ENCODE data around the gene ID2.
A peak's percentile ranks its signal among the peaks of the same experiment; 100 is the strongest.

Gene ID2

DNA sequence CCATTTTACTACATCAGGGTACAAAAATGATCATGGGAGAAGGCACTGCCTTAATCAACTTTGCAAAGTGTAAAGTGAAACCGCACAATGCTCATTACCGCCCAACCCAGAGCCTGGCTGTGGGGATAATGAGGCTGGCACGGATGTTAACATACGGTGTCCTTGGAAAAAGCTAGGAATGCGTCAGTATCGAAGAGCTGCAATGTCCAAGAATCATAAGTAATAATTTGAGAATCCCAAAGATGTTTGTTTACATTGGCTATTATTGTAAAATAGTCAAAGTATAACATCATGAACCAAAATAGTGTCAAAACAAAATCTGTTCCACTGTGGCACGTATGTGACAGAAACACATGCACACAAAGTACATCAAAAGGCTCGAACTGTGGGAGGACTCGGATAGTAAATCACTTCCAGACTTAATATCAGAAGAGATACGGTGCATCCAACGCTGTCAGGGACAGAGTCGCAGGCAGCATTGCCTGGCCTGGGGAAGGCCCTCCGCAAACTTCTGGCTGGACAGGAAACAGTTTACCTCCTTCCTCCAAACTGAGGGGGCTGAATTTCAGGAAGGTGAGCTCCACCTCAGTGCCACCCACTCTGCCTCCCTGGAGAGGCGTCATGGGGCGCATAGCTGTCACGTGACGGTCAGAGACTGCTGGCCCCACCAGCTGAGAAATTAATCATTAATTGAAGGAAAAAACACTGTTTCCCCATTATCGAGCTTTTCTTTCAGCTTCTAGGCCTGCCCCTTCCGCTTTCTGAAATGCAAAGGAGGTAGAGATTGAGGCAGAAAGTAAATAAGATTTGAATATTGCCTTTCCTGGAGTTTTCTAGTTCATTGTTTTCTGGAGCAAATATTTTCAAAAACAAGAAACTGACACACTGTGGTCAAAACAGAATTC is 1.8 kb upstream of the ID2 start:
- DNase-seq (no peak), ATAC-seq (replicated peaks) (no peak)
- H3K27me3 Mint-ChIP-seq = peaks cover 58 to 77% of the 10 kb centered on the region in 2 donors
- peaks cover 9 to 27% of the 10 kb centered on the region in 2 donors for H3K36me3 Mint-ChIP-seq
- peak overlapping the region; percentile 84 to 85 for H3K4me3 Mint-ChIP-seq
- H3K4me1 Mint-ChIP-seq = peaks cover 37 to 71% of the 10 kb centered on the region in 2 donors
- peak overlapping the region; percentile 85 for H3K27ac Mint-ChIP-seq
- no peaks in the 10 kb centered on the region for H3K9me3 Mint-ChIP-seq

DNA sequence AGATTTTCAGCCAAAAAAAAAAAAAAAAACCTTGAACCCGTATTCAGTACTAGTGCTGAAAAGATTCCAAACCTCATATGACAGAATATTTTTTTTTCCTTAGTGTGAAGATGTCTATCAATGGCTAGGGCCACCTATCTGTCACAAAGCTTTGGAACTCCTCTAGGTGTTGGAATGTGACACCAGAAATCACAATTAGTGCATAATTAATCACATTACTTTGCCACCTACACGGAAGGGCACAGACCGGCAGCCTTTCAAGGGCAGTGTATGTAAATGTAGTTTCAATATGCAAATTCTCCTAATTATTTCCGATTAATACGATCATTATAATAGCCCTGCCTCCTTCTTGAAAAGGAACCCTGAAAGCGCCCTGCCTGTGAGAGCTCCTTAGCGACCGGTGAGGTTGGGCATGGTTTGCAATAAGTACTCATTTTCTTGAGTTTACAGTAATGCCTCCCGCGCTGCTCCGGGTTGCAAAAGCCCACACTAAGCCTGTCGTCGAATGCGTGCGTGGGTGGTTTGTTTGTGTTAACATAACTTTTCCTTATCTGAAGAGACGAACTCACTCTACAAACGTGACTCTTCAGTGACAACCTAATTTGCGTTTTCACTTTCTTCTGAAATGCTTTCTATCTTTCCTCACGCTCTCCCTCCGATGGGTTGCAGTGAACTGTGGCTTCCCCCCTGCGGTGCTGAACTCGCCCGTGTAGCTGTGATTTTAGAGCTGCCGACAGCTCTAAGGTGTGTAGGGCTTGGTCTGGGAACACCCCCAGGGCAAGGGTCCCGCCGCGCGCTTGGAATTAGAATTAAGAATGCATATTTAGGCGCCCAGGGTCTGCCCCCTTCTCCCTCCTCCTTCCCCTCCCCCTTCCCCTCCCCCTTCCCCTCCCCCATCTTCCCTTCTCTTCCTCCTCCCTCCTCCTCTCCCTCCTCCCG is 765 bp upstream of the ID2 start:
- Mint-ChIP-seq H3K4me3 (peak overlapping the region; percentile 90 to 95), H3K27me3 (peaks cover 49 to 67% of the 10 kb centered on the region in 2 donors), H3K27ac (peak overlapping the region; percentile 86), H3K9me3 (no peaks in the 10 kb centered on the region), H3K36me3 (peaks cover 9 to 27% of the 10 kb centered on the region in 2 donors), H3K4me1 (peaks cover 37 to 71% of the 10 kb centered on the region in 2 donors)
- peak; percentile 18 to 28 for ATAC-seq (replicated peaks)
- peak; percentile 39 for DNase-seq

DNA sequence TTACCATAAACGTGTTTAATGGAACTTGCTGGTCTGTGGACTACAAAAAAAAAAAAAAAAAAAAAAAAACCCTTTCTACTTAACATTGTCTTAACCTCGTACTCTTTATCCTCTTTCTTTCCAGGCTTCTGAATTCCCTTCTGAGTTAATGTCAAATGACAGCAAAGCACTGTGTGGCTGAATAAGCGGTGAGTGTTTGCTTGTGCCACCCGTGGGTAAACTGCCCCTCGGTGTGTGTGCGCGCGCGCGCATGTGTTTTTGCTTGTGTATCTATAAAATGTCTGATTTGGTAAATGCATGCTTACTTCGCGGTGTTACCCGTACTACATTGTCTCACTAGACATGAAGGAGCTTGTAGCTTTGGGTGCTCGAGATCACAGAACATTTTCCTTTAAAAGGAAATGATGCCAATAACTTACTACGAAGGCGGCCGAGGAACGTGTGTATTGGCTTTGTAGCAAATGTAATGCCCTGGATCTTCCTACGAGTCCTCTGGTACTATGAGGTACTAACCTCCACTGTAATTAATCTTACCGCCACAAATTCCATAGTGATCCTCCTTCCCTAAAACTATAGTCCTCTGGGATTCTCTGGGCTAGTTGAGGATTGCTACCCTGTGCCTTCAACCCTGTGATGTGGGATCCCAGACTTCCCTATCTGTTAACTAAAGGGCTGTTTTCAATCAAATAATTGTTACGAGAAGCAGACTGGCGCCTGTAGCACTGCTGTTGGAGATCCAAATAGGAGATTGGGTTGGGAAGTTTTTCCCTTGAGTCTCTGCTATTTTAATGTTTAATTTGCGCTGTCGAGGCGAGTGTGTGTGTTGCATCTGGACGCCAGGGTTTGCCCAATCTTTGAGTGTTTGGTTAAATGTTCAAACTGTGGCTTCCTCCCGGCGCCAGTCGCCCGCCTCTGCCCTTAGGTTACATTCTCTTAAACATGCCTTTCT is 1.1 kb downstream of the ID2 start:
- Mint-ChIP-seq H3K36me3 (peaks cover 9 to 27% of the 10 kb centered on the region in 2 donors), H3K4me3 (peak overlapping the region; percentile 95 to 98), H3K27me3 (peaks cover 41 to 48% of the 10 kb centered on the region in 2 donors), H3K27ac (peak overlapping the region; percentile 96), H3K4me1 (peaks cover 32 to 55% of the 10 kb centered on the region in 2 donors), H3K9me3 (no peaks in the 10 kb centered on the region)
- DNase-seq (no peak), ATAC-seq (replicated peaks) (no peak)

DNA sequence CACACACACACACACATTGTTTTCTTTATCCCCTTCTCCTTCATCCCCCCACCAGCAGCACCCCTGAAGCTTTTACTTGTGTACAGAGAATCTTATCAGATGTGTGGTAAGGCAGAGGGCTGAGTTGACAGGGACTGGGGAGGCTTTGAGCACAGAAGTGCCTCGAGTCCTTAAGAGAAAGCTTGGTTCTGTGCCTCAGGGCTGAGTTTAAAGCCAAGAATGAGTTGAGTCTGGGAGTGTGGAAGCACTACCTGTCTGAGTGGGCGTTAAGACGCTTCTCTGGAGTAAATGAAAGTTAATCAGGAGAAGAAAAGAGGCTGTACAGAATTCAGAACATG is 2.7 kb downstream of the ID2 start:
- DNase-seq (no peak), ATAC-seq (replicated peaks) (no peak)
- peaks cover 9 to 27% of the 10 kb centered on the region in 2 donors for H3K36me3 Mint-ChIP-seq
- peak overlapping the region; percentile 79 to 80 for H3K4me3 Mint-ChIP-seq
- H3K27ac Mint-ChIP-seq = peak overlapping the region; percentile 84
- peaks cover 24 to 40% of the 10 kb centered on the region in 2 donors for H3K4me1 Mint-ChIP-seq
- H3K9me3 Mint-ChIP-seq = no peaks in the 10 kb centered on the region
- peaks cover 35 to 41% of the 10 kb centered on the region in 2 donors for H3K27me3 Mint-ChIP-seq

DNA sequence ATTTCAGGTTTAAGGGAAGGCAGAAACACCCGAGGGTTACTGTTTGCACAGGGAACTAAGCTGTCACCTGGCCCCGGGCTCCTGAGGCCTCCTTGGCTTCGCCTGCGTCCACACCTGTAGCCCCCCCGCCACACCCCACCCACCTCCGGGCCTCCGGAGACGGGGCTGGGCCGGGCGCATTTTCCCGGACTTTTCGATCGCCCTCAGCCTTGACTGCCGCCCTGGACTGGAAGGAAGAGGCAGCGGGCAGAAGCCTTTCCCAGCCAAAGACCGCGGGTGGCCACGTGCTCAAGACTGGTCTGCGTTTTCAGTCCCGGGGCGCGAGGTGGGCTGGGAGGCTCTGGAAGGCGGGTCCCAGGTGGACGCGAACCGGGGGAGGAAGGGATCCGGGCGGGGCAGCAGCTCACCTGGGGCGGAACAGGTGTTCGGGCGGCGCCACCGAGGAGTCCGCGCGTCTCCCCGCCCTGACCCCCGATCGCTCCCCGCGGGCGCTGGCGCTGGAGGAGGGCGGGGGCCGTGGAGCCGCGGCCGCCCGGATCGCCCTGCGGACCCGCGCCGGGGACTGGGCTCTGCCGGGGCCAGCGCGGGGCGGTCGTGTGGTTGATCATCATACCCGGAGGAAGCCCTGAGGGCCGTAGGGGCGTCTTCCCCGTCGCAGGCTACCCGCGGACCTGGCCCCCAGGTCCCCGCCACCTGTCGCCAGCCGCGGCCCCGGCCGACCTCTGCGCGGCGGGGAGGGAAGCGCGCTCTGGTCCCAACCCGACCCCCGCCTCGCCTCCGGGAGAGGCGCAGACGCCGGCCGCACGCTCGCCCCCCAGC is 3.2 kb downstream of the ID2 start:
- DNase-seq = peak; percentile 32
- Mint-ChIP-seq H3K36me3 (peaks cover 7 to 24% of the 10 kb centered on the region in 2 donors), H3K4me1 (peaks cover 21 to 36% of the 10 kb centered on the region in 2 donors), H3K27me3 (peaks cover 31 to 35% of the 10 kb centered on the region in 2 donors), H3K9me3 (no peaks in the 10 kb centered on the region), H3K27ac (peak overlapping the region; percentile 84), H3K4me3 (peak overlapping the region; percentile 79 to 80)
- peak; percentile 1 to 2 for ATAC-seq (replicated peaks)

DNA sequence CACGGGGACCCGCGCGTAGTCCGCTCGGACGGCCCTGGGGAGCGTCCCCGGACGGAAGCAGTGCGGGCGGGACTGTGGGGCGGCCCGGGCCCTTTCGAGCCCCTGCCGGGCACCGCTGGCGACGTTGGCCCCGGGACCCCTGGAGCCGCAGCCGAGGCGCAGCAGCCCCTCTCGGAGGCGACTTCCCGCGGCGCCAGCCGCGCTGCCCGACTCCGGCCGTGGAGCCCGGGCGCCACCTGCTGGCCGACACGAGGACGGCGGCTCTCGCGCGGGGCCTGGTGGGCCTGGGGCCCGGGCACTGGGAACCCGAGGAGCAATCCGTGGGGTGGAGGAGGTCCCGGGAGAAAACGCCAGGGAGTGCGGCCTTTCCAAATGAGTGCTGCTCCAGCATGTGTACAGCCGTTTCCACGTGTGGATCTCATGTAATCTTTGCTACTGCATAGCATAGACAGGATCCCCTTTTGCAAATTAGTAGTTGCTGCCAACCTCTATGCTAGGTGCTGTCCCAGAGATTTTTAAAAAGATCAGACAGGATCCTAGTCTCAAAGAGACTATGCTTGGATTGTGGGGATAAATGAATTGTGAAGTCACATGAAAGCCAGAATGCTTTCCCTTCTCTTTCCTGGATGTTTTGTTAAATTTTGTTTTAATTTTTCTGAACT is 4.0 kb downstream of the ID2 start:
- DNase-seq = peak; percentile 53
- peaks cover 32 to 34% of the 10 kb centered on the region in 2 donors for H3K27me3 Mint-ChIP-seq
- H3K9me3 Mint-ChIP-seq = no peaks in the 10 kb centered on the region
- peak; percentile 38 to 45 for ATAC-seq (replicated peaks)
- peaks cover 7 to 24% of the 10 kb centered on the region in 2 donors for H3K36me3 Mint-ChIP-seq
- H3K4me3 Mint-ChIP-seq = no peak overlapping the region
- peaks cover 21 to 34% of the 10 kb centered on the region in 2 donors for H3K4me1 Mint-ChIP-seq
- no peak overlapping the region for H3K27ac Mint-ChIP-seq

DNA sequence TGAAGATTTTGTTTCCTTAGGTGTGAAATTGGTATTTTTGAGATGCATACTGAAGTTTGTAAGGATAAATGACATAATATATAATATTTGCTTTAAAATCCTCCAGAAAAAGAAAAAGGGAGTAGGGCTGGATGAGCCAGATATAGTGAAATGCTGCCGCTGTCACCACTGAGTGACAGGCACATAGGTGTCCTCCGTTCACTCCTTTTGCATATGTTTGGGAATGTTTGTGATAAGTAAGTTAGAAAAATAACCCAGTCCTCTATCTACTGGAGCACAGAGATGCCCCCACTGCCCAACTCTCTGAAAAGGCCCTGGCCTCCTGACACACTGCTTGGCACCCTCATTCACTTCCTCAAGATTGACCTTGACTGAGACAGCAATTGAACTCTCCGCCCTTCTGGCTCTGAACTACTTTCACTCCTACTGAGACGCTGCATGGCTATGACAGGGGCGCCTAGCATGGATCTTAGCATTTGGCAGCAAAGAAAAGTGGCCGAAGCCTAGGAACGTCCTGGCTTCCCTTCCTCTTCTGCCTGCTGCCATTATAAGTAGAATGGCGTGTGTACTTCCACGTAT is 10.1 kb downstream of the ID2 start:
- H3K27me3 Mint-ChIP-seq = peaks cover 35 to 37% of the 10 kb centered on the region in 2 donors
- no peaks in the 10 kb centered on the region for H3K9me3 Mint-ChIP-seq
- no peak overlapping the region for H3K27ac Mint-ChIP-seq
- DNase-seq (no peak), ATAC-seq (replicated peaks) (no peak)
- H3K4me1 Mint-ChIP-seq = peaks cover 0 to 2% of the 10 kb centered on the region in 2 donors
- H3K36me3 Mint-ChIP-seq = no peaks in the 10 kb centered on the region
- no peak overlapping the region for H3K4me3 Mint-ChIP-seq

DNA sequence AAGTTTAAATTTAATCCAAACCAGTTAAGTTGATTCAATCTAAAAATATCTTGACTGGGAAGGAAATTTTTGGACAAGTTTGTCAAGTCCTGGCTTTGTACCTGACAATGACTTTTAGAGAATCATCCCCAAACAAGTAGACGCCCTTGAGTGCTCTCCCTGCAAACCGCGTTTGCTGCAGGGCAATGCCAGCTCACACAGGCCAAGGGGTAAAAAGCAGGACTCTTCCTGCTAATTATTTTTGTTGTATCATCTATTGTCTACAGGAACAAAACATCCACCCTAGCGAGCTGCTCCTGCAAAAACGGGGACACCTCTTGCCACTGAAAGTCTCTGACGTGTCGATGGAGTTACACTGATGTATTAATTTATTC is 10.9 kb downstream of the ID2 start:
- DNase-seq (no peak), ATAC-seq (replicated peaks) (no peak)
- Mint-ChIP-seq H3K9me3 (peaks cover 0 to 2% of the 10 kb centered on the region in 2 donors), H3K27me3 (peaks cover 33 to 35% of the 10 kb centered on the region in 2 donors), H3K36me3 (no peaks in the 10 kb centered on the region), H3K4me1 (peaks cover 0 to 2% of the 10 kb centered on the region in 2 donors), H3K4me3 (no peak overlapping the region), H3K27ac (no peak overlapping the region)

DNA sequence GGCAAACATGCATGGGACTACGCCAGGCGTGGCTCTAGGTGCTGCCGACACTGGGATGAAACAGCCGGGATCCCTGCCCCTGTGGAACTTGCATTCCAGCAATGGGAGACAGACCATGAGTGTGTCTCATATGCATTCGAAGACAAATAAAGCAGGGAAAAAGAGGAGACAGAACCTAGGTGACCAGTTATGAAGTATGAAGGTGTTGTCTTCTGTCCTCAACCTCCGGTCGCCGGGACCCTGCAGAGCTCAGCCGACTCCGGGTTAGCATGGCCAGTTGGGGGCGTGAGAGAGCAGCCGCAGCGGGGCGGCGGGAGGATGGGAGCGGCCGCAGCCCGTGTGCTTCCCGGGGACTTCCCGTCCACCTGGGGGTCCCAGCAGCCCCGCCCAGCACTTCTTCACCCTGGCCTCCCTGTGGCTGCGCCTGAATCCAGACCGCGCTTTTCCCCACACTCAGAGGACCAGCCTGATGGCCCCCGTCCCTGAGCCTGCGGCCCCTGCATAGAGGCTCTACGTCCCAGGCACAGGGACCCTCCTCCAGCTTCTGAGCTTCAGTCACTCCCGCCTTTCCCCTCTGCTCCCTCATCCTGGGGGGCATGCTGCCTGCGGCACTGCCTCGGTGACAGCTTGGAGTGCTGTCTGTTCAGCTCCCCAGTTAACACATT is 11.4 kb downstream of the ID2 start:
- no peak overlapping the region for H3K27ac Mint-ChIP-seq
- peak; percentile 54 to 58 for ATAC-seq (replicated peaks)

DNA sequence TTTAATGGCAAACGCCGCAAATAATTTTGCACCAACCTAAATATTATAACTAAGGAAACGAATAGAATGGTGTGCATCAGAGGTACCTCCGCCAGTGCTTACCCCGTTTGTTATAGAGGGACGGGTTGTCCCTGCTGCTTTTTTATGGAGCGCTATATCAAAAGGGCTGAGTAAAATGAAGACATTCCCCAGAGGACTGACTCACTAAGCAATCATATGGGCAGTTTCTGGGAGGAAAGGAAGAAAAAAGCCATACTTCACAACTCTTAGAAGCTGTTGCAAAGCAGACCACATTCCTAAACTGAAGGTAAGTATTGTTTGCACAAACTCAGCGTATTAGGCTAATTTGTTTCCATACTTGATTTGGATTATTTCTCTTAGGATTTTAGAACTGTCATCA is 12.9 kb downstream of the ID2 start:
- no peak for DNase-seq
- H3K27ac Mint-ChIP-seq = no peak overlapping the region
- no peak for ATAC-seq (replicated peaks)
- peaks cover 26 to 28% of the 10 kb centered on the region in 2 donors for H3K27me3 Mint-ChIP-seq
- peaks cover 0 to 2% of the 10 kb centered on the region in 2 donors for H3K9me3 Mint-ChIP-seq
- no peaks in the 10 kb centered on the region for H3K36me3 Mint-ChIP-seq
- H3K4me3 Mint-ChIP-seq = no peak overlapping the region
- peaks cover 0 to 2% of the 10 kb centered on the region in 2 donors for H3K4me1 Mint-ChIP-seq

More for the DNA sequence above, 11.4 kb downstream of the ID2 start:
- no peak for DNase-seq
- Mint-ChIP-seq H3K27me3 (peaks cover 32 to 35% of the 10 kb centered on the region in 2 donors), H3K4me1 (peaks cover 0 to 2% of the 10 kb centered on the region in 2 donors), H3K36me3 (no peaks in the 10 kb centered on the region), H3K4me3 (no peak overlapping the region), H3K9me3 (peaks cover 0 to 2% of the 10 kb centered on the region in 2 donors)

DNA sequence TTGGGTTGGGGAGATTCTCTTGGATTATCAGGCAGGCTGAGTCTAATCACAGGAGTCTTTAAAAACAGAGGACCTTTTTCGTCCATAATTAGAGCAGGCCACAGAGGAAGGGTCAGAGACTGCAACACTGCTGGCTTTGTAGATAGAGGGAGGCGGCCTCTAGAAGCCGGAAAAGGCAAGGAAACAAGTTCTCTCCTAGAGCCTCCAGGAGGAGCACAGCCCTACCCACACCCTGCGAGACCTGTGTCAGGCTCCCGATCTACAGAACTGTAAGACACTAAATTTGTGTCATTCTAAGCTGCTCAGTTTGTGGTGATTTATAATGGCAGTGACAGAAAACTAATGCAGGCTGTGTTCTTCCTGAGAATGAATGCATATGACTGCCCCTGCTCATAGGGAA is 15.3 kb downstream of the ID2 start:
- DNase-seq (no peak), ATAC-seq (replicated peaks) (no peak)
- Mint-ChIP-seq H3K27me3 (peaks cover 13 to 15% of the 10 kb centered on the region in 2 donors), H3K9me3 (peaks cover 0 to 2% of the 10 kb centered on the region in 2 donors), H3K4me1 (peaks cover 0 to 2% of the 10 kb centered on the region in 2 donors), H3K27ac (no peak overlapping the region), H3K36me3 (no peaks in the 10 kb centered on the region), H3K4me3 (no peak overlapping the region)

DNA sequence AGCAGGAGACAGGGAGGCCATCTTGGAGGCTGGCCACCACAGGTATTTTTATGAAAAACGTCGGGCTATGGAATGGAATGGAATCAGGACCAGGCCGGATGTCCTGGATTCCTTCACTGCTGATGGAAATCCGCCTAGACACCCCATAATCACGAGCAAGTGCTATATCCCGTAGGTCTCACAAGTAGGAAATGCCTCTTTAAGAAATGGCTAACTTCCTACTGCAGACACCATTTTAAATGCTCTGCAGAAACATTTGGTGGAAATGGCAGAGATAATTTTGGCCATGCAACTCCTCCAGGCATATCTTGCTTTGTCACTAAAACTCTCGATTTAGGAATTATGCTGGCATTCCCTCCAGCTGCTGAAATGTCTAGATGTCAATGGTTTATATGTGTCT is 18.0 kb downstream of the ID2 start:
- Mint-ChIP-seq H3K27me3 (no peaks in the 10 kb centered on the region), H3K27ac (no peak overlapping the region), H3K36me3 (no peaks in the 10 kb centered on the region), H3K4me1 (no peaks in the 10 kb centered on the region), H3K9me3 (peaks cover 0 to 2% of the 10 kb centered on the region in 2 donors), H3K4me3 (no peak overlapping the region)
- DNase-seq (no peak), ATAC-seq (replicated peaks) (no peak)
